OCI-LY7 (cell line): ENCODE data around the gene SEPHS2. TPM values are rescaled to one million over a fixed set of nuclear protein-coding genes. Genes with fewer than 3 reads are reported as not detected.

Experiments used
- BruUV-seq: library from RNA; stranded (reverse); fragments of 400-500 nt; replicated peaks from 2 replicates; lab custom pipeline; 2021; lab: Mats Ljungman, UMichigan
- CTCF ChIA-PET: fragments of 300-600 bp; sonication (Branson Sonifier 250); formaldehyde crosslinking; loops from one replicate; lab custom pipeline; 2022; ENCODE audit warnings: antibody characterized with exemption; ENCODE audit not compliant: unreplicated experiment; lab: Charles Lee
- POLR2A ChIA-PET: fragments of 300-600 bp; sonication (Branson Sonifier 250); formaldehyde crosslinking; loops from one replicate; lab custom pipeline; 2022; ENCODE audit warnings: antibody characterized with exemption; lab: Charles Lee
- DNase-seq: peaks from one replicate; pipeline ENCODE4 v3.0.0-alpha.2; 2015; ENCODE audit warnings: low spot score
- H2AFZ ChIP-seq: fragments of 200-600 bp; sonication (generic), shearing (Covaris generic); 2 replicates; pipeline ENCODE4 v1.6.1; 2014; ENCODE audit warnings: mild to moderate bottlenecking, antibody characterized with exemption, low read length, moderate library complexity
- H3K27ac ChIP-seq: fragments of 200-600 bp; sonication (generic); 2 replicates; pipeline ENCODE4 v1.5.1; 2014; ENCODE audit warnings: mixed run types, low read depth, mild to moderate bottlenecking, moderate library complexity, low read length, inconsistent platforms; ENCODE audit not compliant: poor library complexity, severe bottlenecking
- H3K36me3 ChIP-seq: fragments of 200-600 bp; sonication (generic); 2 replicates; pipeline ENCODE4 v1.6.1; 2014; ENCODE audit warnings: mild to moderate bottlenecking, antibody characterized with exemption, low read length, moderate library complexity, mixed read lengths; ENCODE audit not compliant: insufficient read depth
- H3K4me1 ChIP-seq: fragments of 200-600 bp; sonication (generic); 2 replicates; pipeline ENCODE4 v1.5.1; 2014; ENCODE audit warnings: mild to moderate bottlenecking, low read length; ENCODE audit not compliant: insufficient read depth, poor library complexity, severe bottlenecking
- H3K4me2 ChIP-seq: fragments of 200-600 bp; sonication (generic); 2 replicates; pipeline ENCODE4 v1.6.1; 2014; ENCODE audit warnings: mild to moderate bottlenecking, low read length
- H3K4me3 ChIP-seq: fragments of 200-600 bp; sonication (generic); 2 replicates; pipeline ENCODE4 v1.5.1; 2014; ENCODE audit warnings: mild to moderate bottlenecking, low read depth, low read length; ENCODE audit not compliant: poor library complexity, severe bottlenecking
- H3K79me2 ChIP-seq: fragments of 200-600 bp; sonication (generic); 2 replicates; pipeline ENCODE4 v1.6.1; 2016; ENCODE audit warnings: low read depth, mild to moderate bottlenecking, low read length, moderate library complexity, mixed read lengths; ENCODE audit not compliant: insufficient read depth
- H3K9me2 ChIP-seq: fragments of 200-600 bp; sonication (generic); 2 replicates; pipeline ENCODE4 v1.6.1; 2016; ENCODE audit warnings: mild to moderate bottlenecking, low read length, mixed read lengths; ENCODE audit not compliant: insufficient read depth
- H3K9me3 ChIP-seq: fragments of 200-600 bp; sonication (generic); 2 replicates; pipeline ENCODE4 v1.6.1; 2014; ENCODE audit warnings: mild to moderate bottlenecking, mixed run types, low read length, mixed read lengths
- H4K20me1 ChIP-seq: fragments of 200-600 bp; sonication (generic); 2 replicates; pipeline ENCODE4 v1.6.1; 2014; ENCODE audit warnings: mild to moderate bottlenecking, antibody characterized with exemption, low read length, moderate library complexity, mixed read lengths; ENCODE audit not compliant: insufficient read depth
- CTCF ChIP-seq: fragments of 200-600 bp; sonication (generic); conservative IDR thresholded peaks from 2 replicates; pipeline ENCODE4 v1.5.1; 2014; ENCODE audit warnings: mild to moderate bottlenecking, antibody characterized with exemption, low read length, moderate library complexity, mixed read lengths
- EZH2phosphoT487 ChIP-seq: fragments of 200-600 bp; sonication (generic); IDR thresholded peaks from 2 replicates; pipeline ENCODE4 v1.6.1; 2018; ENCODE audit warnings: low read depth, borderline replicate concordance, mild to moderate bottlenecking, mixed run types, antibody characterized with exemption, low read length, moderate library complexity, mixed read lengths
- intact Hi-C: fragments of 100-400 bp; cut with micrococcal nuclease; formaldehyde crosslinking; loops from one replicate; pipeline ENCODE4 v1.10.0; 2022; ENCODE audit not compliant: unreplicated experiment
- total RNA-seq, 2 experiments: library from RNA; depleted of rRNA in 1 of 2; stranded (reverse); fragments of >200 nt in 1 of 2; shearing (Covaris generic) in 1 of 2; gene quantifications; 2 replicates each; pipeline ENCODE4 v1.2.3, GENCODE V29; 2014 to 2022

SEPHS2 gene
- total RNA-seq, 2 experiments from 2014 or later: 14.4 to 64.2 TPM

GRCh38 chr16:30493941-30494488, 48.3 kb upstream of the SEPHS2 start:
- CTCF ChIA-PET: no interaction called here
- H3K4me1 ChIP-seq: no peaks in the 10 kb centered on the region
- no peak overlapping the region for H3K27ac ChIP-seq
- no peak overlapping the region for H3K4me2 ChIP-seq
- TF ChIP-seq CTCF (no peak), EZH2phosphoT487 (no peak)
- no peak for DNase-seq
- BruUV-seq: no TSS peak
- no peaks in the 10 kb centered on the region for H3K9me2 ChIP-seq
- intact Hi-C loops: no loop called here
- POLR2A ChIA-PET: no interaction called here
- H3K9me3 ChIP-seq: no peaks in the 10 kb centered on the region
- H4K20me1 ChIP-seq: no peaks in the 10 kb centered on the region
- H2AFZ ChIP-seq: no peak overlapping the region
- peaks cover 88% of the 10 kb centered on the region for H3K36me3 ChIP-seq
- H3K79me2 ChIP-seq: no peaks in the 10 kb centered on the region
- no peak overlapping the region for H3K4me3 ChIP-seq

- no peaks in the 10 kb centered on the region for H3K79me2 ChIP-seq
- no peaks in the 10 kb centered on the region for H3K9me2 ChIP-seq
- H3K4me2 ChIP-seq: no peak overlapping the region
- intact Hi-C loops: no loop called here
- H3K27ac ChIP-seq: no peak overlapping the region
- no peak overlapping the region for H3K4me3 ChIP-seq
- no peak for TF ChIP-seq EZH2phosphoT487
- no peak for TF ChIP-seq CTCF
- DNase-seq: no peak
- H3K4me1 ChIP-seq: no peaks in the 10 kb centered on the region
- no peaks in the 10 kb centered on the region for H4K20me1 ChIP-seq
- ChIA-PET CTCF (no interaction called here), POLR2A (no interaction called here)
- BruUV-seq: no TSS peak
- peaks cover 89% of the 10 kb centered on the region for H3K36me3 ChIP-seq
- no peak overlapping the region for H2AFZ ChIP-seq
- H3K9me3 ChIP-seq: no peaks in the 10 kb centered on the region
Observed at GRCh38 chr16:30491744-30492308, 46.2 kb upstream of the SEPHS2 start.

GRCh38 chr16:30491229-30491628, 45.6 kb upstream of the SEPHS2 start:
- Histone ChIP-seq H3K4me2 (no peak overlapping the region), H3K79me2 (no peaks in the 10 kb centered on the region), H2AFZ (no peak overlapping the region), H3K9me3 (no peaks in the 10 kb centered on the region), H4K20me1 (no peaks in the 10 kb centered on the region), H3K4me3 (no peak overlapping the region), H3K27ac (no peak overlapping the region), H3K36me3 (peaks cover 89% of the 10 kb centered on the region), H3K9me2 (no peaks in the 10 kb centered on the region), H3K4me1 (no peaks in the 10 kb centered on the region)
- intact Hi-C loops: no loop called here
- CTCF ChIA-PET: no interaction called here
- TF ChIP-seq CTCF (no peak), EZH2phosphoT487 (no peak)
- no peak for DNase-seq
- POLR2A ChIA-PET: interaction anchor here (0.6 kb wide), 1 partner anchor 34 kb away, joined by 3 read pairs; no protein-coding TSS in a partner anchor
- no TSS peak for BruUV-seq
